Renal cortex interstitium (tissue), 15 donors: ENCODE results near the gene SMPX. TPM values are rescaled to one million over a fixed set of nuclear protein-coding genes. Genes with fewer than 3 reads are reported as not detected.
"Not testable (repeated sequence)": the region's sequence is repeated elsewhere in the genome, so short reads cannot be mapped to it uniquely, and the experiment has no call there.

Experiments
- DNase-seq, 11 donors: peaks; one replicate each; pipeline ENCODE4 v3.0.0-alpha.2; 2013; ENCODE audit warnings: low read depth in 9 of 11, low spot score in 4 of 11; ENCODE audit errors: extremely low read depth in 1 of 11
- long read RNA-seq, 16 experiments: transcript quantifications; one replicate each; lab custom pipeline, GENCODE V29; 2026
- polyA plus RNA-seq, 3 donors: library from polyadenylated mRNA; unstranded; fragments of 120-200 nt; gene quantifications; one replicate each; pipeline ENCODE4 v1.2.1, GENCODE V29; 2013; ENCODE audit not compliant: insufficient read length in 3 of 3

The SMPX gene
- under 1 TPM in 2 of 3 donors, not detected in 1; 0.44 to 0.55 TPM for polyA plus RNA-seq
- long read RNA-seq, donor 1 = 0 reads
- long read RNA-seq, donor 2, partial matches to known transcripts = 0 of 2 reads
- long read RNA-seq, donor 2, other reads (novel, unspliced or antisense) = 0 of 2 reads
- long read RNA-seq, donor 3 = 0 reads
- long read RNA-seq, donor 4, partial matches to known transcripts = 0 of 1 reads
- long read RNA-seq, donor 4, other reads (novel, unspliced or antisense) = 0 of 1 reads
- long read RNA-seq, donor 5, partial matches to known transcripts = 0 of 1 reads
- long read RNA-seq, donor 5, other reads (novel, unspliced or antisense) = 0 of 1 reads
- long read RNA-seq, donor 6 = 0 reads
- long read RNA-seq, donor 7 = 0 reads
- long read RNA-seq, donor 8 = 0 reads
- long read RNA-seq, donor 9 = 0 reads
- long read RNA-seq, donor 10 = 0 reads
- long read RNA-seq, donor 11 = 0 reads
- long read RNA-seq, donor 12 = 0 reads
- long read RNA-seq, donor 13, partial matches to known transcripts = 0 of 2 reads
- long read RNA-seq, donor 13, other reads (novel, unspliced or antisense) = 0 of 2 reads
- long read RNA-seq, donor 14 = 0 reads
- long read RNA-seq, donor 15 = 0 reads
- long read RNA-seq, donor 16, partial matches to known transcripts = 0 of 2 reads
- long read RNA-seq, donor 16, other reads (novel, unspliced or antisense) = 0 of 2 reads

GRCh38 chrX:21757960-21758359 is at the start of gene SMPX:
SMPX (minus strand) TSS chrX:21758116; CDS start chrX:21754290, 3,826 bp downstream.
- no peak for DNase-seq

- DNase-seq = no peak
Measured at GRCh38 chrX:21806691-21807090, 48.8 kb upstream of the SMPX start.

GRCh38 chrX:21802839-21803238 is 44.9 kb upstream of the SMPX start:
- no peak for DNase-seq

- DNase-seq = no peak
Measured at GRCh38 chrX:21802054-21802670, 44.2 kb upstream of the SMPX start.

- DNase-seq = no peak
Measured at GRCh38 chrX:21800344-21800770, 42.4 kb upstream of the SMPX start.

- no peak for DNase-seq
Measured at GRCh38 chrX:21799767-21800166, 41.9 kb upstream of the SMPX start.

- DNase-seq = no peak
Measured at GRCh38 chrX:21798677-21799219, 40.8 kb upstream of the SMPX start.

- no peak for DNase-seq
Measured at GRCh38 chrX:21781976-21782375, 24.1 kb upstream of the SMPX start.

GRCh38 chrX:21781525-21781924 is 23.6 kb upstream of the SMPX start:
- DNase-seq = no peak

GRCh38 chrX:21779095-21779494 is 21.2 kb upstream of the SMPX start:
- no peak for DNase-seq

- DNase-seq = no peak
Measured at GRCh38 chrX:21778236-21778635, 20.3 kb upstream of the SMPX start.

GRCh38 chrX:21775128-21775527 is 17.2 kb upstream of the SMPX start:
- DNase-seq = not testable (repeated sequence)

- DNase-seq = not testable (repeated sequence)
Measured at GRCh38 chrX:21773036-21773435, 15.1 kb upstream of the SMPX start.

GRCh38 chrX:21770631-21771321 is 12.9 kb upstream of the SMPX start:
- DNase-seq = no peak

GRCh38 chrX:21766101-21766500 is 8.2 kb upstream of the SMPX start:
- DNase-seq = no peak

- DNase-seq = no peak
Measured at GRCh38 chrX:21764008-21764407, 6.1 kb upstream of the SMPX start.

GRCh38 chrX:21758488-21758887 is 572 bp upstream of the SMPX start:
- no peak for DNase-seq

- DNase-seq = no peak
Measured at GRCh38 chrX:21756785-21757529, 959 bp downstream of the SMPX start.

- DNase-seq = no peak
Measured at GRCh38 chrX:21749924-21750323, 8.0 kb downstream of the SMPX start.
